Measurements from ENCODE around the gene GAS1. TPM values are rescaled to one million over a fixed set of nuclear protein-coding genes. Genes with fewer than 3 reads are reported as not detected.

The GAS1 gene
- polyA plus RNA-seq, 1 donor (not counting 4 experiments of a cell fraction or from before 2014, with no cell fraction given): 0.75 TPM

DNA sequence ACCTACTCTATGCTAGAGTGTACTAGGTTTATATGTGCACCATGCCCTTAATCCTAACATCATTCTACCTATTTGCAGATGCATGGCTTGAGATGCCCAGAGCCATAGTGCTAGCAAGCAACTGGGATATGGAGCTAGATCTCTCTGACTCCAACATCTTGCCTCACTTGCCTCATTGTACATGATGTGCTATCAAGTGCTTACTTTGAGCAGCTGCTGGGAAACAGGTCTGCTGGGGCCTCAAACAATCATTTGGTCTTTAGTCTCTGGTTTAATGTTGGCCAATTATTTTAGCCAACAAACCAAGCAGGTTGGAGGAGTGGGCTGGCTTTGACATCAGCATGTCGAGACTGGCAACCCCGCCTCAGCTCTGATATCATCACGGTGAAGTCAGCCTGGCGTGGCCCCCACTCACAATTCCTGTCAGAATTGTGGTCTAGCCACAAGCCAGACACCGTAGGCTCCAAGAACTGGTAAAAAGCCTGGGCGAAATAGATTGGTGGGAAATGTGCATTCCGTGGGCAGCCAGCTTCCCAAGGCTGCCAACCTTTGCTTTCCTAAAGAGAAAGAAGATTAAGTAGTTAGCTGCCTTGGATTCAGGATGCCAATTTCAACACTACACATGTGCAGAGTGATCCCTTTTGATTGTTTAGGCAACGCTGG is 21.1 kb upstream of the GAS1 start:
- Histone ChIP-seq H3K9ac (ENCODE audit: control insufficient read depth, extremely low read depth, insufficient read depth, low read length) (no peak overlapping the region), H3K4me2 (ENCODE audit: control insufficient read depth, extremely low read depth, insufficient read depth, low read depth, low read length) (peak overlapping the region; percentile 31), H3K4me1 (ENCODE audit: control insufficient read depth, extremely low read depth, insufficient read depth, low read length) (peaks cover 9% of the 10 kb centered on the region), H3K27me3 (ENCODE audit: control insufficient read depth, extremely low read depth, insufficient read depth, low read length) (no peaks in the 10 kb centered on the region), H3K36me3 (ENCODE audit: control insufficient read depth in 2 of 2, extremely low read depth in 1 of 2, insufficient read depth in 2 of 2, low read length in 2 of 2) (no peaks in the 10 kb centered on the region), H3K79me2 (ENCODE audit: control insufficient read depth, insufficient read depth, low read length) (no peaks in the 10 kb centered on the region), H4K20me1 (ENCODE audit: control insufficient read depth, extremely low read depth, insufficient read depth, low read length) (no peaks in the 10 kb centered on the region), H2AFZ (ENCODE audit: control insufficient read depth, low read length) (peak overlapping the region; percentile 32), H3K9me3 (ENCODE audit: control insufficient read depth, low read depth, low read length) (no peaks in the 10 kb centered on the region), H3K27ac (ENCODE audit: control insufficient read depth, insufficient read depth, low read length) (no peak overlapping the region), H3K4me3 (ENCODE audit: control insufficient read depth in 2 of 3, extremely low read depth in 1 of 3, insufficient read depth in 2 of 3, low read depth in 1 of 3, low read length in 3 of 3) (no peak overlapping the region), H3K9me1 (ENCODE audit: control insufficient read depth, extremely low read depth, insufficient read depth, low read length) (no peaks in the 10 kb centered on the region)
- dilution Hi-C loops (cut with MboI; ENCODE audit: extremely low pct_ligation_motif_present, low sequenced_read_pairs): no loop called here
- FAIRE-seq: no peak
- TF ChIP-seq EZH2 (IDR thresholded peaks at IDR 0.05; ENCODE audit: low read length): no peak
- TF ChIP-seq, protein P1, sequence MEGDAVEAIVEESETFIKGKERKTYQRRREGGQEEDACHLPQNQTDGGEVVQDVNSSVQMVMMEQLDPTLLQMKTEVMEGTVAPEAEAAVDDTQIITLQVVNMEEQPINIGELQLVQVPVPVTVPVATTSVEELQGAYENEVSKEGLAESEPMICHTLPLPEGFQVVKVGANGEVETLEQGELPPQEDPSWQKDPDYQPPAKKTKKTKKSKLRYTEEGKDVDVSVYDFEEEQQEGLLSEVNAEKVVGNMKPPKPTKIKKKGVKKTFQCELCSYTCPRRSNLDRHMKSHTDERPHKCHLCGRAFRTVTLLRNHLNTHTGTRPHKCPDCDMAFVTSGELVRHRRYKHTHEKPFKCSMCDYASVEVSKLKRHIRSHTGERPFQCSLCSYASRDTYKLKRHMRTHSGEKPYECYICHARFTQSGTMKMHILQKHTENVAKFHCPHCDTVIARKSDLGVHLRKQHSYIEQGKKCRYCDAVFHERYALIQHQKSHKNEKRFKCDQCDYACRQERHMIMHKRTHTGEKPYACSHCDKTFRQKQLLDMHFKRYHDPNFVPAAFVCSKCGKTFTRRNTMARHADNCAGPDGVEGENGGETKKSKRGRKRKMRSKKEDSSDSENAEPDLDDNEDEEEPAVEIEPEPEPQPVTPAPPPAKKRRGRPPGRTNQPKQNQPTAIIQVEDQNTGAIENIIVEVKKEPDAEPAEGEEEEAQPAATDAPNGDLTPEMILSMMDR (optimal IDR thresholded peaks at IDR 0.05 in 1 of 3, IDR thresholded peaks at IDR 0.05 in 1 of 3, conservative IDR thresholded peaks at IDR 0.05 in 1 of 3; ENCODE audit: extremely low read depth in 1 of 3, insufficient read depth in 2 of 3, low read length in 3 of 3): no peak
- DNase-seq (ENCODE audit: low read depth, low spot score): no peak

DNA sequence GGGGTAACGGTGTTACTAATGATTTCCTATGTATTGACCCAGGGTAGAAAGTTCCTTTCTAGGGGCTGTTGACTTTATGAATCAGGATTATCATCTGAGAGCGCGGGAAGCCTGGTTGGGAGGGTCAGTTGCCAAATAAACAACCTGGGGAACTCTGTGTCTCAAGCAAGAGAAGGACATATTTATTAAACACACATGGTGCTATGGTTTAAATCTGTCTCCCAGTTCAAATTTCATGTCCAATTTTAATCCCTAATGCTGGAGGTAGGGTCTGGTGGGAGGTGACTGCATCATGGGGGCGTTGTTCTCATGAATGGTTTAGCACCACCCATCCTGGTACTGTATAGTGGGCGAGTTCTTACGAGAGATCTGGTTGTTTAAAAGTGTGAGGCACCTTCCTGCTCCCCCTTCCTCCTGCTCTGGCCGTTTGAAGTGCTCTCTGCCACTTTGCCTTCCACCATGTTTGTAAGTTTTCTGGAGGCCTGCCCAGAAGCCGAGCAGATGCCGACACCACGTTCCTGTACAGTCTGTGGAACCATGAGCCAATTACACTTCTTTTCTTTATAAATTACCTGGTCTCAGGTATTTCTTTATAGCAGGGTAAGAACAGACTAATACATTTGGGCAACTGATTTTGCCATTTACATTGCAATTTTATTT is 19.7 kb upstream of the GAS1 start:
- TF ChIP-seq EZH2 (IDR thresholded peaks at IDR 0.05; ENCODE audit: low read length): no peak
- TF ChIP-seq, protein P1 (optimal IDR thresholded peaks at IDR 0.05 in 1 of 3, IDR thresholded peaks at IDR 0.05 in 1 of 3, conservative IDR thresholded peaks at IDR 0.05 in 1 of 3; ENCODE audit: extremely low read depth in 1 of 3, insufficient read depth in 2 of 3, low read length in 3 of 3): no peak
- FAIRE-seq (no peak), DNase-seq (ENCODE audit: low read depth, low spot score) (no peak)
- H3K27ac ChIP-seq (ENCODE audit: control insufficient read depth, insufficient read depth, low read length): no peak overlapping the region
- H3K9me1 ChIP-seq (ENCODE audit: control insufficient read depth, extremely low read depth, insufficient read depth, low read length): no peaks in the 10 kb centered on the region
- no peak overlapping the region for H2AFZ ChIP-seq (ENCODE audit: control insufficient read depth, low read length)
- H3K79me2 ChIP-seq (ENCODE audit: control insufficient read depth, insufficient read depth, low read length): no peaks in the 10 kb centered on the region
- no peaks in the 10 kb centered on the region for H4K20me1 ChIP-seq (ENCODE audit: control insufficient read depth, extremely low read depth, insufficient read depth, low read length)
- dilution Hi-C loops (cut with MboI; ENCODE audit: extremely low pct_ligation_motif_present, low sequenced_read_pairs): no loop called here
- no peak overlapping the region for H3K4me3 ChIP-seq (ENCODE audit: control insufficient read depth in 2 of 3, extremely low read depth in 1 of 3, insufficient read depth in 2 of 3, low read depth in 1 of 3, low read length in 3 of 3)
- H3K4me1 ChIP-seq (ENCODE audit: control insufficient read depth, extremely low read depth, insufficient read depth, low read length): peaks cover 9% of the 10 kb centered on the region
- no peaks in the 10 kb centered on the region for H3K9me3 ChIP-seq (ENCODE audit: control insufficient read depth, low read depth, low read length)
- H3K4me2 ChIP-seq (ENCODE audit: control insufficient read depth, extremely low read depth, insufficient read depth, low read depth, low read length): no peak overlapping the region
- H3K9ac ChIP-seq (ENCODE audit: control insufficient read depth, extremely low read depth, insufficient read depth, low read length): no peak overlapping the region
- no peaks in the 10 kb centered on the region for H3K36me3 ChIP-seq (ENCODE audit: control insufficient read depth in 2 of 2, extremely low read depth in 1 of 2, insufficient read depth in 2 of 2, low read length in 2 of 2)
- no peaks in the 10 kb centered on the region for H3K27me3 ChIP-seq (ENCODE audit: control insufficient read depth, extremely low read depth, insufficient read depth, low read length)
